IPS-15b (cell line): ENCODE results near the gene SENP8.
A peak's percentile ranks its signal among the peaks of the same experiment; 100 is the strongest.
"Not testable (repeated sequence)": the region's sequence is repeated elsewhere in the genome, so short reads cannot be mapped to it uniquely, and the experiment has no call there.

Experiments
- H3K27me3 ChIP-seq: one replicate; pipeline ENCODE4 v1.6.1; 2013; ENCODE audit warnings: low read length; ENCODE audit not compliant: control insufficient read depth, insufficient read depth
- H3K36me3 ChIP-seq: one replicate; pipeline ENCODE4 v1.6.1; 2013; ENCODE audit warnings: low read length; ENCODE audit not compliant: control insufficient read depth, insufficient read depth
- H3K4me1 ChIP-seq: one replicate; pipeline ENCODE4 v1.6.1; 2013; ENCODE audit warnings: mild to moderate bottlenecking, low read length; ENCODE audit not compliant: control insufficient read depth, insufficient read depth
- H3K4me3 ChIP-seq: one replicate; pipeline ENCODE4 v1.5.1; 2013; ENCODE audit warnings: low read depth, low read length
- H3K9ac ChIP-seq: one replicate; pipeline ENCODE4 v1.6.1; 2013; ENCODE audit warnings: low read depth, mild to moderate bottlenecking, low read length
- H3K9me3 ChIP-seq: one replicate; pipeline ENCODE4 v1.6.1; 2013; ENCODE audit warnings: mild to moderate bottlenecking, low read length; ENCODE audit not compliant: control insufficient read depth, insufficient read depth

SENP8 gene

GRCh38 chr15:72092691-72093090, 25.5 kb upstream of the SENP8 start:
- no peaks in the 10 kb centered on the region for H3K27me3 ChIP-seq
- H3K36me3 ChIP-seq = no peaks in the 10 kb centered on the region
- H3K4me3 ChIP-seq = no peak overlapping the region
- H3K4me1 ChIP-seq = no peaks in the 10 kb centered on the region
- H3K9me3 ChIP-seq = no peaks in the 10 kb centered on the region
- H3K9ac ChIP-seq = no peak overlapping the region

- H3K9ac ChIP-seq = no peak overlapping the region
- no peaks in the 10 kb centered on the region for H3K27me3 ChIP-seq
- no peaks in the 10 kb centered on the region for H3K4me1 ChIP-seq
- no peak overlapping the region for H3K4me3 ChIP-seq
- no peaks in the 10 kb centered on the region for H3K36me3 ChIP-seq
- no peaks in the 10 kb centered on the region for H3K9me3 ChIP-seq
These were observed 21.4 kb upstream of the SENP8 start for GRCh38 chr15:72096796-72097195.

GRCh38 chr15:72098040-72098439, 20.2 kb upstream of the SENP8 start:
- Histone ChIP-seq H3K27me3 (no peaks in the 10 kb centered on the region), H3K36me3 (no peaks in the 10 kb centered on the region), H3K4me1 (no peaks in the 10 kb centered on the region), H3K9ac (no peak overlapping the region), H3K9me3 (no peaks in the 10 kb centered on the region), H3K4me3 (no peak overlapping the region)

- no peaks in the 10 kb centered on the region for H3K9me3 ChIP-seq
- no peak overlapping the region for H3K4me3 ChIP-seq
- H3K9ac ChIP-seq = no peak overlapping the region
- no peaks in the 10 kb centered on the region for H3K36me3 ChIP-seq
- no peaks in the 10 kb centered on the region for H3K27me3 ChIP-seq
- no peaks in the 10 kb centered on the region for H3K4me1 ChIP-seq
These were observed 19.0 kb upstream of the SENP8 start for GRCh38 chr15:72099155-72099554.

- not testable (repeated sequence) for H3K9me3 ChIP-seq
These were observed 17.7 kb upstream of the SENP8 start for GRCh38 chr15:72100551-72100950.

GRCh38 chr15:72105111-72105510, 13.1 kb upstream of the SENP8 start:
- H3K36me3 ChIP-seq = no peaks in the 10 kb centered on the region
- no peaks in the 10 kb centered on the region for H3K4me1 ChIP-seq
- no peak overlapping the region for H3K9ac ChIP-seq
- H3K9me3 ChIP-seq = no peaks in the 10 kb centered on the region
- no peaks in the 10 kb centered on the region for H3K27me3 ChIP-seq
- H3K4me3 ChIP-seq = no peak overlapping the region

More at GRCh38 chr15:72100551-72100950, 17.7 kb upstream of the SENP8 start:
- H3K36me3 ChIP-seq, H3K4me3 ChIP-seq, H3K27me3 ChIP-seq, H3K4me1 ChIP-seq, H3K9ac ChIP-seq: not testable (repeated sequence)

- H3K4me3 ChIP-seq = no peak overlapping the region
- H3K9ac ChIP-seq = no peak overlapping the region
- H3K27me3 ChIP-seq = no peaks in the 10 kb centered on the region
- H3K4me1 ChIP-seq = no peaks in the 10 kb centered on the region
- H3K9me3 ChIP-seq = no peaks in the 10 kb centered on the region
- H3K36me3 ChIP-seq = no peaks in the 10 kb centered on the region
These were observed 12.1 kb upstream of the SENP8 start for GRCh38 chr15:72106068-72106467.

GRCh38 chr15:72110355-72110754, 7.8 kb upstream of the SENP8 start:
- no peak overlapping the region for H3K4me3 ChIP-seq
- H3K9ac ChIP-seq = no peak overlapping the region
- H3K9me3 ChIP-seq = no peaks in the 10 kb centered on the region
- no peaks in the 10 kb centered on the region for H3K36me3 ChIP-seq
- no peaks in the 10 kb centered on the region for H3K27me3 ChIP-seq
- H3K4me1 ChIP-seq = no peaks in the 10 kb centered on the region

- H3K27me3 ChIP-seq = no peaks in the 10 kb centered on the region
- H3K36me3 ChIP-seq = no peaks in the 10 kb centered on the region
- no peak overlapping the region for H3K9ac ChIP-seq
- no peaks in the 10 kb centered on the region for H3K4me1 ChIP-seq
- no peak overlapping the region for H3K4me3 ChIP-seq
- H3K9me3 ChIP-seq = no peaks in the 10 kb centered on the region
These were observed 6.1 kb upstream of the SENP8 start for GRCh38 chr15:72112116-72112515.

GRCh38 chr15:72112805-72113204, 5.4 kb upstream of the SENP8 start:
- Histone ChIP-seq H3K4me1 (no peaks in the 10 kb centered on the region), H3K9me3 (no peaks in the 10 kb centered on the region), H3K27me3 (no peaks in the 10 kb centered on the region), H3K9ac (no peak overlapping the region), H3K36me3 (no peaks in the 10 kb centered on the region), H3K4me3 (no peak overlapping the region)

- no peaks in the 10 kb centered on the region for H3K9me3 ChIP-seq
- H3K27me3 ChIP-seq = no peaks in the 10 kb centered on the region
- no peak overlapping the region for H3K4me3 ChIP-seq
- no peaks in the 10 kb centered on the region for H3K36me3 ChIP-seq
- H3K4me1 ChIP-seq = no peaks in the 10 kb centered on the region
- no peak overlapping the region for H3K9ac ChIP-seq
These were observed 4.7 kb upstream of the SENP8 start for GRCh38 chr15:72113347-72114031.

- Histone ChIP-seq H3K9me3 (no peaks in the 10 kb centered on the region), H3K4me1 (no peaks in the 10 kb centered on the region), H3K27me3 (no peaks in the 10 kb centered on the region), H3K9ac (no peak overlapping the region), H3K36me3 (no peaks in the 10 kb centered on the region), H3K4me3 (peak overlapping the region; percentile 66)
These were observed 1.3 kb upstream of the SENP8 start for GRCh38 chr15:72116731-72117485.
